HG03342 (cell line): ENCODE data around the gene GALNT6.
"Not testable (repeated sequence)": the region's sequence is repeated elsewhere in the genome, so short reads cannot be mapped to it uniquely, and the experiment has no call there.

Experiments
- ATAC-seq: cut with Tn5 transposase; IDR thresholded peaks from one replicate; pipeline ENCODE4 v1.9.1; 2021; ENCODE audit warnings: mild to moderate bottlenecking, moderate library complexity; ENCODE audit not compliant: unreplicated experiment

The GALNT6 gene

GRCh38 chr12:51361161-51362016 lies 29.8 kb downstream of the GALNT6 start:
- ATAC-seq, result no peak

- ATAC-seq, result no peak
These were observed 30.9 kb downstream of the GALNT6 start for GRCh38 chr12:51360315-51360714.

- no peak for ATAC-seq
These were observed 31.4 kb downstream of the GALNT6 start for GRCh38 chr12:51359851-51360250.

DNA sequence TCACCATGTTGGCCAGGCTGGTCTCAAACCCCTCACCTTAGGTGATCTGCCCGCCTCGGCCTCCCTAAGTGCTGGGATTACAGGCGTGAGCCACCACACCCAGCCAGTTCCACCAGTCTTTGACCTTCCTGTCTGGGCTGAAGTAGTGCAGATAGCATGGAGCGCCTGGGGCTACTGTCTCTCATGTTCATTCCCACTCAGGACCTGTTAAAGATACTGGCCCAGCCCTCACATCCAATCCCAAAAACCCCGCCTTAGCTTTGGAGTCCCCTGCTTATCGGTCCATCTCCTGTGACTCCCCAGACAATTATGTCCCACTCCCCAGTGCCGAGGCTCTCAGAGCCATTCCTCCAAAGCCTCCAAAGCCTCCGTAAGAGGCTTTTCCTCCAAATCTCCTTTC lies 32.7 kb downstream of the GALNT6 start:
- ATAC-seq, result no peak

GRCh38 chr12:51357374-51358047 lies 33.7 kb downstream of the GALNT6 start:
- ATAC-seq, result no peak

DNA sequence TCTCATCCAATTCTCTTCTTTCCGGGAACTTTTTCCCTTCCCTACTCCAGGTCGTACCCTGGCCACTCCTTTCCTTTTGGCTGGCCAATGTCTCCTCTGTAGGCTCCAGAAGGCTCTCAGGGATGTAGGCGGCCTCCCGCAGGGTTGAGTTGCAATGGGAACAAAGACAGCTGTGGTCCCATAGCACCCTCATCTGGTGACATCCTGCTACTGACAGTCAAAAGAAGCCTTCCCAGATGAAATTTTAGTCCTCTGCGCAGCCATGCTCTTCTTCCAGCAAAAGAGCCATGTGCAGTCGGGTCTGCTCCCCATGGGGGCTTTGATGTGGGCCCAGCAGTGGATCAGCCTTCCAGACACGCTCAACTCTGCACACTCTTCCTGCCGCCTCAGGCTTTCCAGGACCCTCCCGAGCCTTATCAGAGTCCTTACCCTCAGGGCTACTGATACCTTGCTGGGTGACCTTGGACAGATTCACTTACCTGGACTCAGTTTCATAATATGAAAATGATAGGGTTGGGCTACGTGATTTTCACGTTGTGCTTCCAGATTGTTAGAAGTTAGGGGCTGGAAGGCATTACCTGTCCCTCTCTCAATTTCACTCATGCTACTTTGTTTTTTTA lies 39.2 kb downstream of the GALNT6 start:
- ATAC-seq, result no peak

DNA sequence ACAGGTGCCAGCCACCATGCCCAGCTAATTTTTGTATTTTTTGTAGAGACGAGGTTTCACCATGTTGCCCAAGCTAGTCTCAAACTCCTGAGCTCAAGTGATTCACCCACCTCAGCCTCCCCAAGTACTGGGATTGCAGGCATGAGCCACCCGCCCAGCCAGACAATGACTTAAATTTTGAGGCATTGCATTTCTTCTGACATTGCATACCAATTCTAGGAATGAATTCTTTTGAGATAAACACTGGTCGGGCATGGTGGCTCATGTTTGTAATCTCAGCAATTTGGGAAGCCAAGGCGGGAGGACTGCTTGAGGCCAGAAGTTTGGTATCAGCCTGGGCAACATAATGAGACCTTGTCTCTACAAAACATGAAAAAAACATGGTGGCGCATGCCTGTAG lies 42.2 kb downstream of the GALNT6 start:
- ATAC-seq, result no peak

DNA sequence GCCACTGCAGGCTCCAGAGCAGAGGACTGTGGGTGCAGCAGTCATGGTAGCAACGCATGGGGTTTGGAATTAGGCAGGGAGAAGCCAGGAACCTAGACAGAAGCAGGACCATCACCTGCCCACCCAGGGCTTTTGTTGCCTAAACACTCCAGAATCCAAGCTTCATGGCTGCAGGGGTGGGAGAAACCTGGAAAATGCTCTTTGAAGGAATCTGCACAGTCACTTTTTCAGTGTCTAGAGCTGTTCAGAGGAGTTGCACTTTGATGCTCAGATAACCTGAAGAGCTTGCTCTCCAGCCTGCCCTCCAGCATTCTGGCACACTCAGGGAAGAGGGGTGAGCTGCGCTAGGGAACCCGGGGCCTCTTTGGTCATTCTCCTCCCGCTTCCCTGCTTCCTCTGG lies 43.1 kb downstream of the GALNT6 start:
- no peak for ATAC-seq

GRCh38 chr12:51346581-51346980 lies 44.6 kb downstream of the GALNT6 start, which contains the start of gene CELA1:
TSS of gene CELA1 (minus strand) at chr12:51346679. CDS start at chr12:51346638, 41 bp downstream.
- ATAC-seq, result no peak

DNA sequence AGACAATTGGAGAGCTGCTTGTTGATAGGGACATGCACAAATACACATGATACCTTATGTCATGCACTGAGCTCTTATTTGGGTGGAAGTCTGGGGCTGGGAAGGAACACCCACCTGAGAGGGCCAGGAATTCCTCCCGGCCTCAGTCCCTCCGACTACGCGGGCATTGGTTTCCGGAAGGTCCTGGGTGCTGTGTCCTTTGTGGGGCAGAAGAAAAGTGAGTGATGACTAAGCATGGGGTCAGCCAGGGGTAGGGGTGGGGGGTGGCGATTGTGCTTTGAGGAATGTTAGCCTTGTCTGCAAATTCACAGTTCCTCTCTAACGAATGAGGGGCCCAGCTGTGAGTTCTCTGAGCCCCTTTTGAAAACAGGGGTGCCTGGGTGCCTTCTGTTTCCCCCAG lies 45.5 kb downstream of the GALNT6 start:
- no peak for ATAC-seq

GRCh38 chr12:51343201-51343600 lies 48.0 kb downstream of the GALNT6 start:
- ATAC-seq, result no peak

DNA sequence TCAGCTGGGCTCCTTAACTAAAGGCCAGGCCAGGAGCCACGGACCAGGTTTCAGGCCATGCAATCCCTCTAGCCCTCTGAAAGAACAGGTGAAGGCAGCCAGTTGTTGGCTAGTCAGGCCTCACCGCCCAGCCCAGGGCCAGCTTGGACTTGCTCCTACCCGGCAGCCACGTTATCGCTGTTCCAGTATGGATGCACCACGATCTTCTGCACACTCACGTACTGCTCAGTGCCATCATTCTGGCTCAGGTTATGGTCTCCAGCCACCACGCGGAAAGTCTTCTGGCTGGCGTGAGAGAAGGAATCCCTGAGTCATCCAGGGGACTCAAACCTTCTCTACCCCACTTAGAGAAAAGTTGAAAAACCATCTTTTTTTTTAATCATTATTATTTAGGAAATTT lies 48.8 kb downstream of the GALNT6 start:
- no peak for ATAC-seq

GRCh38 chr12:51341251-51342007 lies 49.8 kb downstream of the GALNT6 start:
- ATAC-seq, result no peak

- no peak for ATAC-seq
These were observed 51.5 kb downstream of the GALNT6 start for GRCh38 chr12:51339750-51340149.

GRCh38 chr12:51337336-51337735 lies 53.9 kb downstream of the GALNT6 start:
- ATAC-seq, result not testable (repeated sequence)

GRCh38 chr12:51335931-51336330 lies 55.3 kb downstream of the GALNT6 start:
- no peak for ATAC-seq

GRCh38 chr12:51334764-51335163 lies 56.4 kb downstream of the GALNT6 start:
- ATAC-seq, result no peak

GRCh38 chr12:51333536-51333935 lies 57.7 kb downstream of the GALNT6 start:
- ATAC-seq, result no peak

- ATAC-seq, result no peak
These were observed 61.0 kb downstream of the GALNT6 start for GRCh38 chr12:51330186-51330585.

GRCh38 chr12:51329742-51330141 lies 61.5 kb downstream of the GALNT6 start:
- no peak for ATAC-seq

- no peak for ATAC-seq
These were observed 62.6 kb downstream of the GALNT6 start for GRCh38 chr12:51328587-51328986.
